Esophagus squamous epithelium (tissue), 4 donors: ENCODE measurements around the gene CD8B2.

Experiments used
- CTCF ChIP-seq, 6 experiments: fragments of 450-650 bp in 4 of 6; fragments of 200-600 bp in 2 of 6; sonication (generic) in 2 of 6; IDR thresholded peaks; one replicate each; pipeline ENCODE4 v1.5.1; 2016 to 2019; ENCODE audit warnings: antibody characterized with exemption in 6 of 6, mild to moderate bottlenecking in 4 of 6, moderate library complexity in 4 of 6
- POLR2A ChIP-seq, 4 donors: fragments of 450-650 bp; IDR thresholded peaks; one replicate each; pipeline ENCODE4 v1.6.1; 2017; ENCODE audit warnings: antibody characterized with exemption in 4 of 4, mild to moderate bottlenecking in 4 of 4, moderate library complexity in 3 of 4

GRCh38 chr2:106523976-106524665 lies 37.0 kb downstream of the CD8B2 start:
- TF ChIP-seq CTCF (IDR thresholded peaks at IDR 0.05), result no peak
- no peak for TF ChIP-seq POLR2A (IDR thresholded peaks at IDR 0.05)
